GM12873 (cell line): ENCODE data around the gene ADCY4.

Source experiments
- CTCF ChIP-seq: IDR thresholded peaks from 2 replicates; pipeline ENCODE4 v1.5.1; 2012; ENCODE audit warnings: low read depth, mild to moderate bottlenecking, moderate library complexity, low read length, control low read depth; ENCODE audit not compliant: insufficient read depth; ENCODE audit errors: missing control alignments

ADCY4 gene

GRCh38 chr14:24279301-24280186 is 55.3 kb downstream of the ADCY4 start:
- peak; percentile 52 for TF ChIP-seq CTCF

- TF ChIP-seq CTCF: no peak
Measured at GRCh38 chr14:24278424-24278823, 56.4 kb downstream of the ADCY4 start.

- no peak for TF ChIP-seq CTCF
Measured at GRCh38 chr14:24277606-24278321, 57.1 kb downstream of the ADCY4 start.

- no peak for TF ChIP-seq CTCF
Measured at GRCh38 chr14:24277071-24277470, 57.8 kb downstream of the ADCY4 start.

GRCh38 chr14:24274101-24274543 is 60.7 kb downstream of the ADCY4 start:
- no peak for TF ChIP-seq CTCF

- peak; percentile 45 for TF ChIP-seq CTCF
Measured at GRCh38 chr14:24273422-24273998, 61.4 kb downstream of the ADCY4 start.

- TF ChIP-seq CTCF: no peak
Measured at GRCh38 chr14:24272467-24272866, 62.4 kb downstream of the ADCY4 start.
